GM12891 (cell line): ENCODE data around the gene ETHE1. TPM values are rescaled to one million over a fixed set of nuclear protein-coding genes. Genes with fewer than 3 reads are reported as not detected.
A peak's percentile ranks its signal among the peaks of the same experiment; 100 is the strongest.

Experiments
- DNase-seq: peaks from one replicate; pipeline ENCODE4 v3.0.0; 2011; ENCODE audit warnings: low spot score; ENCODE audit not compliant: insufficient read length
- FAIRE-seq: peaks from 2 replicates; lab custom pipeline; 2011; peaks lifted over from hg19 to GRCh38; lab: Jason Lieb, UNC
- PAX5 ChIP-seq: IDR thresholded peaks from 2 replicates; pipeline ENCODE4 v1.6.1; 2011; ENCODE audit warnings: low read length, moderate library complexity, mild to moderate bottlenecking; ENCODE audit not compliant: insufficient read depth, severe bottlenecking
- POLR2A ChIP-seq: IDR thresholded peaks from 2 replicates; pipeline ENCODE4 v1.6.1; 2011; ENCODE audit warnings: low read depth, low read length, control low read depth
- POLR2AphosphoS5 ChIP-seq: IDR thresholded peaks from 2 replicates; pipeline ENCODE4 v1.6.1; 2011; ENCODE audit warnings: low read depth, low read length, control low read depth
- POU2F2 ChIP-seq: IDR thresholded peaks from 2 replicates; pipeline ENCODE4 v1.6.1; 2011; ENCODE audit warnings: low read depth, mild to moderate bottlenecking, control low read depth, low read length, moderate library complexity
- SPI1 ChIP-seq: IDR thresholded peaks from 2 replicates; pipeline ENCODE4 v1.6.1; 2011; ENCODE audit warnings: low read depth, low read length, control low read depth
- TAF1 ChIP-seq: IDR thresholded peaks from 2 replicates; pipeline ENCODE4 v1.6.1; 2011; ENCODE audit warnings: low read depth, low read length, control low read depth
- polyA plus RNA-seq: library from polyadenylated mRNA; unstranded; fragments of >200 nt; gene quantifications from one replicate; pipeline ENCODE4 v1.2.1, GENCODE V29; 2012; ENCODE audit warnings: low read depth, missing spikeins, inconsistent platforms; ENCODE audit not compliant: missing spikeins

Gene ETHE1, protein sequence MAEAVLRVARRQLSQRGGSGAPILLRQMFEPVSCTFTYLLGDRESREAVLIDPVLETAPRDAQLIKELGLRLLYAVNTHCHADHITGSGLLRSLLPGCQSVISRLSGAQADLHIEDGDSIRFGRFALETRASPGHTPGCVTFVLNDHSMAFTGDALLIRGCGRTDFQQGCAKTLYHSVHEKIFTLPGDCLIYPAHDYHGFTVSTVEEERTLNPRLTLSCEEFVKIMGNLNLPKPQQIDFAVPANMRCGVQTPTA
- 91.9 TPM for polyA plus RNA-seq

- peak; percentile 76 for DNase-seq
- 0 out of 2 replicates have a peak, but pooled peaks have one; percentile 51 for TF ChIP-seq TAF1
- TF ChIP-seq PAX5: no peak
- TF ChIP-seq SPI1: no peak
- peak; percentile 62; the same call in 1 of the 2 replicates for TF ChIP-seq POLR2AphosphoS5
- TF ChIP-seq POU2F2: no peak
- TF ChIP-seq POLR2A: peak; percentile 73
- peak; percentile 85 for FAIRE-seq
Observed at GRCh38 chr19:43526884-43527859, at the start of gene ETHE1. Gene ETHE1 (minus strand): TSS chr19:43527201. CDS start chr19:43527177, 24 bp downstream.

- FAIRE-seq (no peak), DNase-seq (no peak)
- no peak for TF ChIP-seq POLR2AphosphoS5
- TF ChIP-seq SPI1: no peak
- TF ChIP-seq PAX5: no peak
Observed at GRCh38 chr19:43575955-43576878, 49.2 kb upstream of the ETHE1 start.

DNA sequence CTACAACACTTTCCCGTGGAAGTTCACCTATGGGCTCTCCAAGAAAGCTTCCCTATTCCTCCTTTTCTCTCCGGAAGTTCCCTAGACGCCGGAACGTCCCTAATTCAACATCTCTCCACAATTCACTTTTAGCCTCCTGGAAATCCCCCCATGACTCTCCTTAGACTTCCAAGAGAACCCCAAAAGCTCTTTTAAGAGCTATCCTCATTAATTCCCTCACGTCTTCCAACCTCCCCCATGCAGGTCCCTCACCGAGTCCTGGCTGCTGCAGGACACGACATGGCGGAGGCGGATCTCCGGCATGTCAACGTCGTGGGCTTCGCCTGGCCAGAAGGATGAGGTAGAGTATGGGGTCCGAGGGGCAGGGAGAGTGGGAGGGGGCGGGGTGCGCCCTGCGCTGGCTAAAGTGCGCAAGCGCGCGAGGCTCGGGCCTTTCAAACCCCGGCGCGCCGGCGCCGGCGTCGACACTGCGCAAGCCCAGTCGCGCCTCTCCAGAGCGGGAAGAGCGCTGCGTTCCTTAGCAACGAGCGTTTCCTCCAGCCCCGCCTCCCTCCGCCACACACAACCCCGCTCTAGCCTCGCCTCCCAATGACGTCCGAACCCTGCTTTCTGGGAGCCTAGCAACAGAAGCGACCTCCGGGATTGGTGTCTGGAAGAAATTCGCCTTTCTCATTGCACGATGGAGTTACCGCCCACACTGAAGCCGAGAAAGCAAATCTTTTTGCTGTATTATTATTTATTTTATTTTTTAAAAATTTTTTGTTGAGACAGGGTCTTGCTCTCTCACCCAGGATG, 48.4 kb upstream of the ETHE1 start, which contains the start of the genes PINLYP and XRCC1:
Gene PINLYP (plus strand): TSS at position 646 of the 795 bp plus-strand sequence. CDS start 1,391 bp downstream, outside the sequence.
Gene XRCC1 (minus strand): TSS at position 372 of the 795 bp plus-strand sequence. CDS start 69 bp downstream, at position 303.
- FAIRE-seq (peak; percentile 100), DNase-seq (peak; percentile 97)
- no peak for TF ChIP-seq TAF1
- no peak for TF ChIP-seq SPI1
- TF ChIP-seq POLR2AphosphoS5: no peak
- no peak for TF ChIP-seq POU2F2
- TF ChIP-seq POLR2A: no peak
- TF ChIP-seq PAX5: no peak

DNA sequence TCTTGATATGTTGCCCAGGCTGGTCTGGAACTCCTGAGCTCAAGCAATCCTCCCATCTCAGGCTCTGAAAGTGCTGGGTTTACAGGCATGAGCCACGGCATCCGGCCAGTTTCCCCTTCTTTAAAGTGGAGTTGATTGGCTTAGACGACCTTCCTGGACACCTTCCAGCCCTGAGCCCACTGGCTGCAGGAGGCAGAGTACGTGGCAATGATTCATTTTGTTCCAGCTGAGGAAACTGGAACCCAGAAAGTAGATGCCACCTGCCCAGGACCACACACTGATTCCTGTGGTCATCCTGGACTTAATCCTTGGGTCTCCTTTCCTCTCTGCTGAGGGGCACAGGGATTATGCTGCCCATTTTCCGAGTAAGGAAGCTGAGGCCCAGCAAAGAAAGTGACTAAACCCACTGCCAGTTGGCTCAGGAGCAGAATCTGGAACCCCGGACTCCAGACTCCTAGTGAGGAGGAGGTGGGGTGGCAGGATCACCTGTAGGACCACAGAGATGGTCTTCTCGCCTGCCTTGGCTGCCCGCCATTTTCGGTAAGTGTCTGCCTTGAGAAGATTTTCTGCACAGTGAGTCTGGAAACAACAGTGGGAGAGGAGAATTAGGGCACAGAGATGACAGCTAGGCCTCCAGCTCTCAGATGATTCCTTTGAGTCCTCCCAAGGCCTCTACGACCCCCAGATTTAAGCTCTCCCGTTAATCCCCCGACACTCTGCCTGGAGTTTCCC, 47.6 kb upstream of the ETHE1 start:
- FAIRE-seq: peak; percentile 9
- no peak for TF ChIP-seq POLR2AphosphoS5
- TF ChIP-seq TAF1: no peak
- no peak for TF ChIP-seq POLR2A
- TF ChIP-seq POU2F2: no peak
- DNase-seq: no peak

DNA sequence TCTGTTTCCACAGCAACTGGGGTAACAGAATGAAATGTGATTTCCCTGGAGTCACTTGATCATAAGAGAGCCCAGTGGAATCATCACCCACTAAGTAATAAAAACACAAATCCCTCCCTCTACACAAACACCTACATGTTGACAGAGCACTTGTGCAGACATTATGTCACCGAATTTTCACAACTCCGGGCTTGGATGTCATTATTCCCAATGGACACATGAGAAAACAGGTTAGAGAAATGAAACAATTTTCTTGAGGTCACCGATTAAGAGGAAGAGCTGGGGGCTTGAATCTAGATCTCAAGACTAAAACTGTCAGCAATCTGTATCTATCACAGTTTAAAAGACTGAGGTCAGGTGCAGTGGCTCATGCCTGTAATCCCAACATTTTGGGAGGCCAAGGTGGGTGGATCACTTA, 45.2 kb upstream of the ETHE1 start:
- no peak for TF ChIP-seq PAX5
- TF ChIP-seq POLR2AphosphoS5: no peak
- no peak for TF ChIP-seq POLR2A
- DNase-seq (no peak), FAIRE-seq (no peak)

DNA sequence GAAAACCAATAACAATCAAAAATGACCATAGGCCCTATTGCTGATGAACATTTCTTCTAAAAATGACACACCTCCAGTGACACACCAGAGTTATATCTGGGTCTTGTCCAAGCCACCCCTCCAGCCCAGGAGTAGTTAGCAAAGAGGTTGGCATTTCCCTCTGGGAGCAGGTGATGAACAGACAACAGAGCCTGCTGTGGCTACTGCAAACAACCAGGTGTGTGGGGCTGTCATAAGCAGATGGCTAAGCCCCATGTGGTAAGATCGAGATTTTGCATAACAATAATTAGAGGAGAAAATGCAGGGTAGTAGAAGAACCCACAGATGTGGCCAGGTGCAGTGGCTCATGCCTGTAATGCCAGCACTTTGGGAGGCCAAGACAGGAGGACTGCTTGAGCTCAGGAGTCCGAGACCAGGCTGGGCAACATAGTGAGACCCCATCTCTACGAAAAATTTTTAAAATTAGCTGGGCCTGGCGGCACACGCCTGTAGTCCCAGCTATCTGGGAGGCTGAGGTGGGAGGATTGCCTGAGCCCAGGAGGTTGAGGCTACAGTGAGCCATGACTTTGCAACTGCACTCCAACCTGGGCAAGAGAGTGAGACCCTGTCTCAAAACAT, 43.3 kb upstream of the ETHE1 start:
- no peak for TF ChIP-seq PAX5
- TF ChIP-seq TAF1: no peak
- TF ChIP-seq POU2F2: no peak
- TF ChIP-seq POLR2AphosphoS5: no peak
- TF ChIP-seq SPI1: no peak
- TF ChIP-seq POLR2A: no peak
- no peak for FAIRE-seq
- no peak for DNase-seq

- DNase-seq (no peak), FAIRE-seq (no peak)
- no peak for TF ChIP-seq POU2F2
- no peak for TF ChIP-seq PAX5
- TF ChIP-seq POLR2AphosphoS5: no peak
- TF ChIP-seq SPI1: no peak
- TF ChIP-seq TAF1: no peak
Observed at GRCh38 chr19:43569657-43570056, 42.7 kb upstream of the ETHE1 start.
